ENCODE measurements around the gene UQCRC1. TPM values are rescaled to one million over a fixed set of nuclear protein-coding genes. Genes with fewer than 3 reads are reported as not detected.

The UQCRC1 gene
- total and polyA plus RNA-seq, 2 donors (not counting 1 experiment from before 2014, with no cell fraction given) = 99.9 to 132 TPM

- intact Hi-C loops (cut with micrococcal nuclease) = no loop called here
- Histone ChIP-seq H3K9ac (ENCODE audit: low read length) (no peak overlapping the region), H3K27me3 (replicated peaks in 1 of 4; ENCODE audit: control extremely low read depth in 1 of 4, control insufficient read depth in 3 of 4, insufficient read depth in 4 of 4, low read length in 3 of 4) (no peaks in the 10 kb centered on the region), H2AFZ (ENCODE audit: insufficient read depth, low read depth, low read length, poor library complexity, severe bottlenecking) (no peak overlapping the region), H3K27ac (ENCODE audit: low read length in 2 of 2) (no peak overlapping the region), H3K79me2 (ENCODE audit: control insufficient read depth, insufficient read depth, low read length) (no peaks in the 10 kb centered on the region), H3K36me3 (replicated peaks in 1 of 2; ENCODE audit: control extremely low read depth in 1 of 2, control insufficient read depth in 1 of 2, extremely low read depth in 1 of 2, insufficient read depth in 2 of 2, low read length in 1 of 2) (no peaks in the 10 kb centered on the region), H3K9me3 (ENCODE audit: control extremely low read depth in 1 of 3, control insufficient read depth in 2 of 3, insufficient read depth in 1 of 3, low read length in 2 of 3) (no peaks in the 10 kb centered on the region), H4K20me1 (ENCODE audit: control insufficient read depth, insufficient read depth, low read length, poor library complexity, severe bottlenecking) (no peaks in the 10 kb centered on the region), H3K4me3 (ENCODE audit: control extremely low read depth in 1 of 5, extremely low read depth in 1 of 5, insufficient read depth in 1 of 5, low read depth in 2 of 5, low read length in 4 of 5) (no peak overlapping the region), H3K4me2 (replicated peaks; ENCODE audit: low read depth, low read length, poor library complexity, severe bottlenecking) (no peak overlapping the region), H3K4me1 (ENCODE audit: control insufficient read depth in 2 of 2, insufficient read depth in 2 of 2, low read length in 2 of 2) (peaks cover 11 to 28% of the 10 kb centered on the region in 2 donors)
- no peaks in the 10 kb centered on the region for H3K9me3 Mint-ChIP-seq (ENCODE audit: insufficient read depth)
- H3K27me3 Mint-ChIP-seq = no peaks in the 10 kb centered on the region
- ChIA-PET CTCF (interaction anchor here (1.1 to 1.8 kb wide), 2 partner anchors 13 to 161 kb away, joined by 3 to 4 read pairs; no protein-coding TSS in a partner anchor), POLR2A (no interaction called here)
- ATAC-seq (ENCODE audit: low read depth) (no peak), DNase-seq (no peak)
- H3K4me1 Mint-ChIP-seq = peaks cover 24% of the 10 kb centered on the region
- no peak overlapping the region for H3K4me3 Mint-ChIP-seq
- no peak overlapping the region for H3K27ac Mint-ChIP-seq
- WGBS (ENCODE audit: insufficient coverage) = 90% methylated on average over 16 of the region's 20 CpGs
- TF ChIP-seq EZH2 (IDR thresholded peaks at IDR 0.05; ENCODE audit: borderline replicate concordance, insufficient read depth, low read depth, low read length, poor library complexity, severe bottlenecking) = no peak
- no peak for TF ChIP-seq CTCF (IDR thresholded peaks at IDR 0.05)
Observed at GRCh38 chr3:48562367-48563095, 46.9 kb downstream of the UQCRC1 start.

- peak overlapping the region; percentile 71 for H2AFZ ChIP-seq (ENCODE audit: insufficient read depth, low read depth, low read length, poor library complexity, severe bottlenecking)
- POLR2A ChIA-PET = interaction anchor here (0.6 kb wide), 1 partner anchor 169 kb away, joined by 4 read pairs; no protein-coding TSS in a partner anchor
- no peaks in the 10 kb centered on the region for H3K27me3 Mint-ChIP-seq
Observed at GRCh38 chr3:48561045-48561736, 48.3 kb downstream of the UQCRC1 start.

More at GRCh38 chr3:48561045-48561736, 48.3 kb downstream of the UQCRC1 start:
- no peak overlapping the region for H3K27ac ChIP-seq (ENCODE audit: low read length in 2 of 2)
- H3K9me3 ChIP-seq (ENCODE audit: control extremely low read depth in 1 of 3, control insufficient read depth in 2 of 3, insufficient read depth in 1 of 3, low read length in 2 of 3) = no peaks in the 10 kb centered on the region
- ATAC-seq (ENCODE audit: low read depth) (no peak), DNase-seq (peak; percentile 42)
- peaks cover 14 to 37% of the 10 kb centered on the region in 2 donors for H3K4me1 ChIP-seq (ENCODE audit: control insufficient read depth in 2 of 2, insufficient read depth in 2 of 2, low read length in 2 of 2)
- no peaks in the 10 kb centered on the region for H4K20me1 ChIP-seq (ENCODE audit: control insufficient read depth, insufficient read depth, low read length, poor library complexity, severe bottlenecking)
- H3K9me3 Mint-ChIP-seq (ENCODE audit: insufficient read depth) = no peaks in the 10 kb centered on the region
- H3K4me3 ChIP-seq (ENCODE audit: control extremely low read depth in 1 of 5, extremely low read depth in 1 of 5, insufficient read depth in 1 of 5, low read depth in 2 of 5, low read length in 4 of 5) = no peak overlapping the region
- no peak overlapping the region for H3K9ac ChIP-seq (ENCODE audit: low read length)
- WGBS (ENCODE audit: insufficient coverage) = 39% methylated on average over 21 of the region's 21 CpGs
- peak overlapping the region; percentile 52 for H3K4me2 ChIP-seq (replicated peaks; ENCODE audit: low read depth, low read length, poor library complexity, severe bottlenecking)
- no peaks in the 10 kb centered on the region for H3K27me3 ChIP-seq (replicated peaks in 1 of 4; ENCODE audit: control extremely low read depth in 1 of 4, control insufficient read depth in 3 of 4, insufficient read depth in 4 of 4, low read length in 3 of 4)
- peak overlapping the region; percentile 50 for H3K4me3 Mint-ChIP-seq
- H3K79me2 ChIP-seq (ENCODE audit: control insufficient read depth, insufficient read depth, low read length) = no peaks in the 10 kb centered on the region
- intact Hi-C loops (cut with micrococcal nuclease) = no loop called here
- peaks cover 30% of the 10 kb centered on the region for H3K4me1 Mint-ChIP-seq
- TF ChIP-seq EZH2 (IDR thresholded peaks at IDR 0.05; ENCODE audit: borderline replicate concordance, insufficient read depth, low read depth, low read length, poor library complexity, severe bottlenecking) (no peak), CTCF (IDR thresholded peaks at IDR 0.05) (no peak)
- H3K36me3 ChIP-seq (replicated peaks in 1 of 2; ENCODE audit: control extremely low read depth in 1 of 2, control insufficient read depth in 1 of 2, extremely low read depth in 1 of 2, insufficient read depth in 2 of 2, low read length in 1 of 2) = no peaks in the 10 kb centered on the region
- H3K27ac Mint-ChIP-seq = no peak overlapping the region
- CTCF ChIA-PET = interaction anchor here (1.8 to 3.6 kb wide), 2 partner anchors 12 to 159 kb away, joined by 4 to 25 read pairs; no protein-coding TSS in a partner anchor
